ENCODE data around the gene LITAF. TPM values are rescaled to one million over a fixed set of nuclear protein-coding genes. Genes with fewer than 3 reads are reported as not detected.
"Not testable (repeated sequence)": the region's sequence is repeated elsewhere in the genome, so short reads cannot be mapped to it uniquely, and the experiment has no call there.

Gene LITAF
- total RNA-seq, 1 donor from 2014 or later, result 170 TPM

- Mint-ChIP-seq H3K4me3 (no peak overlapping the region), H3K36me3 (ENCODE audit: low read depth) (peaks cover 46% of the 10 kb centered on the region), H3K4me1 (peaks cover 45% of the 10 kb centered on the region), H3K27me3 (no peaks in the 10 kb centered on the region), H3K9me3 (no peaks in the 10 kb centered on the region), H3K27ac (peak overlapping the region; percentile 27)
- intact Hi-C loops (cut with micrococcal nuclease), result no loop called here
- no peak for DNase-seq
Measured at GRCh38 chr16:11565665-11566064, 21.1 kb downstream of the LITAF start.

- H3K9me3 Mint-ChIP-seq, result no peaks in the 10 kb centered on the region
- H3K4me1 Mint-ChIP-seq, result peaks cover 47% of the 10 kb centered on the region
- H3K27me3 Mint-ChIP-seq, result no peaks in the 10 kb centered on the region
- H3K36me3 Mint-ChIP-seq (ENCODE audit: low read depth), result peaks cover 48% of the 10 kb centered on the region
- H3K27ac Mint-ChIP-seq, result peak overlapping the region; percentile 83
- intact Hi-C loops (cut with micrococcal nuclease), result no loop called here
- DNase-seq, result no peak
- H3K4me3 Mint-ChIP-seq, result no peak overlapping the region
Measured at GRCh38 chr16:11564046-11564926, 22.4 kb downstream of the LITAF start.

GRCh38 chr16:11563493-11564040 lies 23.2 kb downstream of the LITAF start:
- Mint-ChIP-seq H3K4me3 (peak overlapping the region; percentile 36), H3K4me1 (peaks cover 53% of the 10 kb centered on the region), H3K27ac (peak overlapping the region; percentile 83), H3K27me3 (no peaks in the 10 kb centered on the region), H3K36me3 (ENCODE audit: low read depth) (peaks cover 50% of the 10 kb centered on the region), H3K9me3 (no peaks in the 10 kb centered on the region)
- no peak for DNase-seq
- intact Hi-C loops (cut with micrococcal nuclease), result no loop called here

- H3K27ac Mint-ChIP-seq, result peak overlapping the region; percentile 83
- peaks cover 50% of the 10 kb centered on the region for H3K36me3 Mint-ChIP-seq (ENCODE audit: low read depth)
- no peak for DNase-seq
- peak overlapping the region; percentile 36 for H3K4me3 Mint-ChIP-seq
- H3K27me3 Mint-ChIP-seq, result no peaks in the 10 kb centered on the region
- intact Hi-C loops (cut with micrococcal nuclease), result no loop called here
- H3K4me1 Mint-ChIP-seq, result peaks cover 55% of the 10 kb centered on the region
- no peaks in the 10 kb centered on the region for H3K9me3 Mint-ChIP-seq
Measured at GRCh38 chr16:11562941-11563340, 23.8 kb downstream of the LITAF start.

GRCh38 chr16:11562411-11562810 lies 24.3 kb downstream of the LITAF start:
- no peaks in the 10 kb centered on the region for H3K9me3 Mint-ChIP-seq
- no peaks in the 10 kb centered on the region for H3K27me3 Mint-ChIP-seq
- H3K36me3 Mint-ChIP-seq (ENCODE audit: low read depth), result peaks cover 51% of the 10 kb centered on the region
- intact Hi-C loops (cut with micrococcal nuclease), result no loop called here
- DNase-seq, result no peak
- peaks cover 61% of the 10 kb centered on the region for H3K4me1 Mint-ChIP-seq
- H3K4me3 Mint-ChIP-seq, result no peak overlapping the region
- peak overlapping the region; percentile 37 for H3K27ac Mint-ChIP-seq

- H3K4me3 Mint-ChIP-seq, result peak overlapping the region; percentile 89
- peaks cover 64% of the 10 kb centered on the region for H3K4me1 Mint-ChIP-seq
- intact Hi-C loops (cut with micrococcal nuclease), result loop anchor here (1.0 kb wide), 1 partner anchor 20 kb away; no protein-coding TSS in a partner anchor
- H3K27ac Mint-ChIP-seq, result peak overlapping the region; percentile 92
- no peaks in the 10 kb centered on the region for H3K27me3 Mint-ChIP-seq
- no peak for DNase-seq
- H3K36me3 Mint-ChIP-seq (ENCODE audit: low read depth), result peaks cover 50% of the 10 kb centered on the region
- peaks cover 2% of the 10 kb centered on the region for H3K9me3 Mint-ChIP-seq
Measured at GRCh38 chr16:11561856-11562255, 24.9 kb downstream of the LITAF start.

- Mint-ChIP-seq H3K4me3 (peak overlapping the region; percentile 89), H3K27me3 (no peaks in the 10 kb centered on the region), H3K27ac (peak overlapping the region; percentile 92), H3K4me1 (peaks cover 65% of the 10 kb centered on the region), H3K9me3 (peaks cover 5% of the 10 kb centered on the region), H3K36me3 (ENCODE audit: low read depth) (peaks cover 50% of the 10 kb centered on the region)
- intact Hi-C loops (cut with micrococcal nuclease), result loop anchor here (1.0 kb wide), 1 partner anchor 21 kb away; no protein-coding TSS in a partner anchor
- no peak for DNase-seq
Measured at GRCh38 chr16:11561454-11561805, 25.3 kb downstream of the LITAF start.

- peak; percentile 90 for DNase-seq
- Mint-ChIP-seq H3K4me1 (peaks cover 69% of the 10 kb centered on the region), H3K4me3 (peak overlapping the region; percentile 89), H3K9me3 (peaks cover 10% of the 10 kb centered on the region), H3K27me3 (no peaks in the 10 kb centered on the region), H3K36me3 (ENCODE audit: low read depth) (peaks cover 50% of the 10 kb centered on the region), H3K27ac (peak overlapping the region; percentile 92)
- intact Hi-C loops (cut with micrococcal nuclease), result loop anchor here (1.0 kb wide), 1 partner anchor 21 kb away; no protein-coding TSS in a partner anchor
Measured at GRCh38 chr16:11560701-11561453, 25.8 kb downstream of the LITAF start.

- H3K27me3 Mint-ChIP-seq; DNase-seq; H3K27ac Mint-ChIP-seq; intact Hi-C loops (cut with micrococcal nuclease): not testable (repeated sequence)
- peaks cover 57% of the 10 kb centered on the region for H3K4me1 Mint-ChIP-seq
- peaks cover 11% of the 10 kb centered on the region for H3K9me3 Mint-ChIP-seq
- peak overlapping the region; percentile 48 for H3K4me3 Mint-ChIP-seq
- peaks cover 58% of the 10 kb centered on the region for H3K36me3 Mint-ChIP-seq (ENCODE audit: low read depth)
Measured at GRCh38 chr16:11558308-11558823, 28.4 kb downstream of the LITAF start.

GRCh38 chr16:11557801-11558200 lies 28.9 kb downstream of the LITAF start:
- Mint-ChIP-seq H3K4me1 (peaks cover 54% of the 10 kb centered on the region), H3K36me3 (ENCODE audit: low read depth) (peaks cover 60% of the 10 kb centered on the region), H3K27ac (peak overlapping the region; percentile 48), H3K4me3 (peak overlapping the region; percentile 41), H3K9me3 (peaks cover 11% of the 10 kb centered on the region), H3K27me3 (no peaks in the 10 kb centered on the region)
- intact Hi-C loops (cut with micrococcal nuclease), result no loop called here
- no peak for DNase-seq

- Mint-ChIP-seq H3K36me3 (ENCODE audit: low read depth) (peaks cover 66% of the 10 kb centered on the region), H3K4me1 (peaks cover 51% of the 10 kb centered on the region), H3K27ac (peak overlapping the region; percentile 87), H3K27me3 (no peaks in the 10 kb centered on the region), H3K4me3 (peak overlapping the region; percentile 70), H3K9me3 (peaks cover 11% of the 10 kb centered on the region)
- DNase-seq, result peak; percentile 74
- intact Hi-C loops (cut with micrococcal nuclease), result no loop called here
Measured at GRCh38 chr16:11556945-11557720, 29.6 kb downstream of the LITAF start.

GRCh38 chr16:11556214-11556819 lies 30.4 kb downstream of the LITAF start:
- Mint-ChIP-seq H3K27ac (peak overlapping the region; percentile 87), H3K4me1 (peaks cover 46% of the 10 kb centered on the region), H3K36me3 (ENCODE audit: low read depth) (peaks cover 68% of the 10 kb centered on the region), H3K9me3 (peaks cover 11% of the 10 kb centered on the region), H3K27me3 (no peaks in the 10 kb centered on the region), H3K4me3 (peak overlapping the region; percentile 70)
- intact Hi-C loops (cut with micrococcal nuclease), result no loop called here
- no peak for DNase-seq

GRCh38 chr16:11554053-11554452 lies 32.7 kb downstream of the LITAF start:
- Mint-ChIP-seq H3K27ac (no peak overlapping the region), H3K4me3 (no peak overlapping the region), H3K36me3 (ENCODE audit: low read depth) (peaks cover 82% of the 10 kb centered on the region), H3K9me3 (peaks cover 22% of the 10 kb centered on the region), H3K4me1 (peaks cover 32% of the 10 kb centered on the region), H3K27me3 (no peaks in the 10 kb centered on the region)
- intact Hi-C loops (cut with micrococcal nuclease), result no loop called here
- no peak for DNase-seq

Data from activated CD4-positive, alpha-beta T cell treated with anti-CD3 and anti-CD28 coated beads, Interleukin-2, amount 10 ng/mL, durations not matched to agents 24 days and 14 days (primary cell).